Measurements from ENCODE around the gene NRXN3. TPM values are rescaled to one million over a fixed set of nuclear protein-coding genes. Genes with fewer than 3 reads are reported as not detected.
A peak's percentile ranks its signal among the peaks of the same experiment; 100 is the strongest.

NRXN3 gene
- total RNA-seq, 1 donor from 2014 or later, result 8.7 TPM

- no peak for DNase-seq (ENCODE audit: low spot score)
Measured at GRCh38 chr14:79660053-79660939, 1490.1 kb downstream of the NRXN3 start.

- no peak for DNase-seq (ENCODE audit: low spot score)
Measured at GRCh38 chr14:79661752-79662151, 1491.6 kb downstream of the NRXN3 start.

GRCh38 chr14:79663453-79663852 lies 1493.3 kb downstream of the NRXN3 start:
- DNase-seq (ENCODE audit: low spot score), result peak; percentile 41

DNA sequence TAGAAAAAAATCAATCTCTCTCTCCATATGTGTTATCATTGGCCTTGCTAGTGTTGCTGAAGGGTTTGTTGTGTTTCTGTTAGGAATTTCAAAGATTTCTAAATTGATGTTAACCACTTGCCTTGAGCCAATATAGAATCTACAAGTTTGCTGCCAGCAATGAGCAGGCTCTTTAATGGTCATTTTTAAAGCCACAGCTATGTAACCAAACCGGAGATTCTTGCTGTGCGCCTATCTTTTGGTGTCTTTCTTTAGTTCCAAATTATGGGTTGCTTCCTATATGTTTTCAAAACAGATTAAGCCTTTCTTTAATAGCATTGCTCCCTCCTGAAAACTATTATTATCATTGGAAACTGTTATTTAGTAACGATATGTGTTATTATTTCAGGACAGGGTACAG lies 1495.4 kb downstream of the NRXN3 start:
- DNase-seq (ENCODE audit: low spot score), result no peak

GRCh38 chr14:79668951-79669350 lies 1498.8 kb downstream of the NRXN3 start:
- no peak for DNase-seq (ENCODE audit: low spot score)

- no peak for DNase-seq (ENCODE audit: low spot score)
Measured at GRCh38 chr14:79670811-79671210, 1500.6 kb downstream of the NRXN3 start.

DNA sequence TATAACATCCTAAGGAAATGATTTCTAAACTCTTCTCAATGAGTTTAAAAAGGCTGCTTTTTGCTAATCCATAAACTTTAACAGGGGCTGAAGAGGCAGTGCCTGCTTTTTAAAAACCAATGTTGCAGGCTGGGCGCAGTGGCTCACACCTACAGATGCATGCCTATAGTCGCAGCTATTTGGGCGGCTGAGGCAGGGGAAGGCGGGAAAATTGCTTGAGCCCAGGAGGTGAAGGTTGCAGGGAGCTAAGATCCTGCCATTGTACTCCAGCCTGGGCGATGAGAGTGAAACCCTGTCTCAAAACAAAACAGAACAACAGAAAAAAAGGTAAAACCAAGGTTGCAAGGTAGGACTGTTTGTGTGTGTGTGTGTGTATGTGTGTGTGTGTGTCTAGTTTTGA lies 1509.9 kb downstream of the NRXN3 start:
- DNase-seq (ENCODE audit: low spot score), result no peak

GRCh38 chr14:79686196-79686595 lies 1516.0 kb downstream of the NRXN3 start:
- DNase-seq (ENCODE audit: low spot score), result no peak

DNA sequence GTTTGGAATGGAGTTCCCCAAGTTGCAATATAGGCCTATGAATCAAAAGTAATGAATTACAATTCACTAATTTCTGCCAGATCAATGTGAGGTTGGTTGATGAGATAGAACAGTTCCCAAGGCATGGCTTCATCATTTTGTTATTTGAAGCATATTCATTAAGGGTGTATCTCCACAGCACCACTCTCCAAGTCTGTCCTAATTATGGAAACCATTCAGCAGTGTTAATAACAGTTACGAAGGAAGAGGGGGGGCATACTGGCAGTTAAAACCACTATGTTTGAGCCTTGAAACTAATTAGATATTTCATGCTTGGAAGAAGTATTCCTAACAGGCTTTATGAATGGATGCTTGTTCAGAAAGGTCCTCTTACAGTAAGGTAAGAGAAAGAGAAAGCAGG lies 1520.8 kb downstream of the NRXN3 start:
- no peak for DNase-seq (ENCODE audit: low spot score)

- DNase-seq (ENCODE audit: low spot score), result no peak
Measured at GRCh38 chr14:79693935-79694334, 1523.8 kb downstream of the NRXN3 start.

DNA sequence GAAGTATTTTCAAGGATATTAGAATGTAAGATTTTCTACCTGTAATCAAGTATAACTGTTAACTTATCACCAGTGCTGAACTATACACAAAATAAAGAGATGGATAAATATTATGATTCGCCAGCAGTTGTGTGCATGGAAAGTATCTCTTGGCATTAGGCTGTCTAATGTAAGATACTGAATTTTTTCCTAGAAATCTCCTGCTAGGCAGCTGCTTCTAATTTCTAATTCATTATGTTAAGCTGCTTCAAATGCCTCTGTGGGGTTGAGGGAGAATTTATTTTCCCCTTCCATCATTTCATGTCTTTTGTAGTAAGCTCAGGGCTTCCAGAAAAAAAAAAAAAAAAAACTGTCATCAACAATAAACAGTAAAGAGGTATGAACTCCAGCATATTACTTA lies 1525.1 kb downstream of the NRXN3 start:
- peak; percentile 54 for DNase-seq (ENCODE audit: low spot score)

DNA sequence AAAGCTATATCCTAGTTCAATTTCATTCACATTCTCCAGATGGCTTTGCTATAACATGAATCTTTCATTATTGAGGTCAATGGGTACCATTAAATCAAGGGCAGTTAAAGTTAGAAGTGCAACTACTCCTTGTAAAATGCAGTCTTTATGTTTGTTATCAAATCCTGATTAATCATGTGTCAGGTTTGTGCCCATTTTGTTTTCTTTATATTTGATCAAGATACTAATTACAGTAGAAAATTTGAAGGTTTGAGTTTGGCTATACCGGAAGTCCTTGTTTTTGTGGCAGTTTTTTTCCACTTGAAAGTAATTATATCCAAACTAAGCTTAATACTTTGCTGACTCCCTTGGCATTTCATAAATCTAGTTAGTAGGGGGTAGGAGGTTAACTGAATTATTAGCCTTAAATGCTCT lies 1528.1 kb downstream of the NRXN3 start:
- no peak for DNase-seq (ENCODE audit: low spot score)

DNA sequence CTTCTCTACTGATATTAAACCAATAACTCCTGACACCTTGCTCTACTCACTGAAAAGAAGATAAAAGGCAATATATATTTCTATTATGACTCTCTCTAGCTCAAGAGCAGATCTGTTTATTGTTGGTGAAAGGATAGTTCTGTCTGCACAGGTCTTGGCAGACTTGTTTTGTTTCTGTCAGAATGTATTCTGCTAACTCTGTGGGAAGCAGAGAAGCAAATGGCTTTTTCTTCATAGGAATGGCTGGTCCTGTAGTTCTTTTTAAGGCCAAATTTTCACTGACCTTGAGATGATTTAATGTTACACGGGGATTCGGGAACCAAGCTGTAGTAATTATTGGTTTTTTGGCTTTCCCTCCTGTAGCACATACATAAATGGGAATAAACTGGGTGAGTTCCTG lies 1529.0 kb downstream of the NRXN3 start:
- DNase-seq (ENCODE audit: low spot score), result peak; percentile 60

DNA sequence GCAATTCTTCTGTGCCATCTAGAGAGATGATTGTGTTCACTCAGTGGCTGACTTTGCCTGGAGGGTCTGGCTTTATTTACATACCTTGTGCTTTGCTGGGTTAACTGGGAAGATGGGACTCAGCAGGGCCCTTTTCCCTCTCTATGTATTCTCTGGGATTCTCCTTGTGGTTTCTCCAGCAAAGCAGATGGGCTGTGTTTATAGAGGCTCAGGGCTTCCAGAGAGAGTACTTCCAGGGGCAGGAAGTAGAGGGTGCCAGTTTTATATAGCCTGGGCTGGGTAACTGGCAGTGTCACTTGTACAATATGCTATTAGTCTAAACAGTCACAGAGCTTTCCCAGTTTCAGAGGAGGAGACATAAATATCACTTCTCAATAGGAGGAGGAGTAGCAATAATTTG lies 1531.2 kb downstream of the NRXN3 start:
- DNase-seq (ENCODE audit: low spot score), result no peak

GRCh38 chr14:79702197-79702596 lies 1532.0 kb downstream of the NRXN3 start:
- no peak for DNase-seq (ENCODE audit: low spot score)

DNA sequence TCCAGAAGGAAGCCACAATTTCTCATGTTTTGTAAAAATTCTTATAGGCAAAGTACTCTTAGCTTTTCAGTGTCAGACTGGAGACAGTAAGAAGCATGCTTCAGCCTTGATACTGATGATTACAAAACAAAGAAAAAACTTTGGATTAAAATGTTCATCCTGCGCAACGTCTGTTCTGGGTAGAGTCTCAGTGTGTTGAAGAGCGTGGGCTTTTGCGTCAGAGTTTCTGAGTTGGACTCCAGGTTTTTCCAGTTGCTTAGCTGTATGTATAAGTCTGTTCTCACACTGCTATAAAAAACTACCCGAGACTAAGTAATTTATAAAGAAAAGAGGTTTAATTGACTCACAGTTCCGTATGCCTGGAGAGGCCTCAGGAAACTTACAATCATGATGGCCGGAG lies 1533.0 kb downstream of the NRXN3 start:
- no peak for DNase-seq (ENCODE audit: low spot score)

DNA sequence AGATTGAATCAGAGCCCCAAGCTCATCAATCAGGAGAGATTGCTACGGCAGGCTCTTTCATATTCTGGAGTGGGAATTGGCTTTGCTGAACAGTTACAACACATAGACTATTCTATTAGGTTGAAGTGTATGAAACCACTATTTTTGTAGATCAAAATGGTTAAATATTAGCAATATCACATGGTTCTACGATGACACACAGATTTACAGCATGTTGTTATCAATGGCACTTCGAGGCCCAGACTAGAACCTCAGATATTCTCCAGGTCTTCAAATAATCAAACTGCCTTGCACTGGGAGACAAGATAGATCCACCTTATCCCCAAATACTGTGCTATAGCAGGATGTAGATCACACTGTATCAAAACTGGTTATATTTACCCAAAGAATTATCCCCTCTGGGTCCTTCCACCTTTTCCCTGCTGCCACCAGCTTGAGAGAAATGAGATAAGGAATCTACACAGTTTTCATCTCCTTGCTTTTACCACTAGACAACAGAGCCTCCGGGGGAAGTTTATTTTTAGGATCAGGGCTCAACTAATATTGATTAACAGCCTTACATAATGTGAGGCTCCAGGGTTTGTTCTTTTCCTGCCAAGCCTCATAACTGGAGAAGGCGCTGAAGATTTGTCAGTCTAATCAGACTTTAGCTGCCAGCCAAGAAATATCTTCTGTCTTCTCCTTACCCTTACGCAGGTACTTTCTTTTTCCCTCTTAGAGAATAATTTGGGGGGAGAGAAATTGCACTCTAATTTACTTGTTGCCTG lies 1534.1 kb downstream of the NRXN3 start:
- peak; percentile 77 for DNase-seq (ENCODE audit: low spot score)

DNA sequence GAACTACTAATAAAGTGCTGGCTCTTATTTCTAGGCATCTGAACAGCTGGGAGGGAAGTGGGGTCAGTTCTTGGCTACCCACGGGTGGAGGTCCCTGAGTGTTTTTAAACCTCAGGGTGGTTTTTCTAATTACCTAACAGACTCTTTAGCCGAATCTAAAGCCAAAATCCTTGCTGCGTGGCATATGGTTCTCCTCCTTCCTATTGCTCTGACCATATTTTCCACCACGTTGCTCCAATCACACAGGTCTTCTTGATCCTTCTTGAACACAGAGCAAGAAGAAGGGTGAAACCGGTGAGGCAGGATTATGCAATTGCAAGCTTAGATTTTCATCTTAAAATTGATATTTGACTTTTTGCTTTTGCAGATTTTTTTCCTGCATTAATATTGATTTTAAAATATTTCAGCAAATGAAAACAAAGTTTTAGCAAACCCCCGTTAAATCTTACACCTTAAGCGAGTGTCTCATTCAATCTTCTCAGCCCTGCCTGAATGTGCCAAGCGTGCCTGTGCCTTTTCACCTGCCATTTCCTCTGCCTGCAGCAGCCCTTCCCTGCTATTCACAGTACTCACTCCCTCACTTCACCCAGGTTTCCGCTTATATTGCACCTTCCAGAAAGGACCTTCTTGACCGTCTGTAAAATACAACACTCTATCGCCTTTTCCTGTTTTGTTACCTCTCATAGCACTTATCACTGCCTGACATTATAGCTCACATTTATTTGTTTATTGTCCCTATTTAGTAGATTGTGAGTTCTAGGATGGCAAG lies 1535.1 kb downstream of the NRXN3 start:
- no peak for DNase-seq (ENCODE audit: low spot score)

GRCh38 chr14:79706382-79706781 lies 1536.2 kb downstream of the NRXN3 start:
- peak; percentile 93 for DNase-seq (ENCODE audit: low spot score)

GRCh38 chr14:79708426-79709388 lies 1538.5 kb downstream of the NRXN3 start:
- DNase-seq (ENCODE audit: low spot score), result peak; percentile 39

- DNase-seq (ENCODE audit: low spot score), result no peak
Measured at GRCh38 chr14:79709573-79709972, 1539.4 kb downstream of the NRXN3 start.
